Activated T-cell treated with anti-CD3 and anti-CD28 coated beads for 24 hours (primary cell): ENCODE data around the gene CRYBA4.
A peak's percentile ranks its signal among the peaks of the same experiment; 100 is the strongest.

Source experiments
- DNase-seq: peaks from one replicate; pipeline ENCODE4 v3.0.0-alpha.2; 2020; ENCODE audit warnings: low read depth

CRYBA4 gene

DNA sequence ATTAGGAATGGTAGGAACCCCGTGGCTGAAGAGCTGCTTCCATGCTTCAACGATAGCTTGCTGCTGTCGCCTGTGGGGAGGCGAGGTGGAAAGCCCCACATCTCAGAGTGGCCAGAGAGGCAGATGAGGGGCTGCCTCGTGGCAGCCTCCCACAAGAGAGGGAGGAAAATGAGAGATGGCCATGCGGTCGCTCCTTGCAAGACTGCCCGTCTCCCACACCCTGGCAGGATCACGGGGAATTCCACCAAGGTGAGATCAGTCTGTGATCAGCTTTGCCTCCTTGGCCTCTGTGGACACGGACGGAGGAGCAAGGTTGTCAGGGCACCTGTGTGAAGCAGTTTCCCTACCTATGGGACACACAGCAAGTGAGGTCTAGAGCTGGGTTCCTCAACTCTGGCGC, 3.0 kb downstream of the CRYBA4 start:
- no peak for DNase-seq

DNA sequence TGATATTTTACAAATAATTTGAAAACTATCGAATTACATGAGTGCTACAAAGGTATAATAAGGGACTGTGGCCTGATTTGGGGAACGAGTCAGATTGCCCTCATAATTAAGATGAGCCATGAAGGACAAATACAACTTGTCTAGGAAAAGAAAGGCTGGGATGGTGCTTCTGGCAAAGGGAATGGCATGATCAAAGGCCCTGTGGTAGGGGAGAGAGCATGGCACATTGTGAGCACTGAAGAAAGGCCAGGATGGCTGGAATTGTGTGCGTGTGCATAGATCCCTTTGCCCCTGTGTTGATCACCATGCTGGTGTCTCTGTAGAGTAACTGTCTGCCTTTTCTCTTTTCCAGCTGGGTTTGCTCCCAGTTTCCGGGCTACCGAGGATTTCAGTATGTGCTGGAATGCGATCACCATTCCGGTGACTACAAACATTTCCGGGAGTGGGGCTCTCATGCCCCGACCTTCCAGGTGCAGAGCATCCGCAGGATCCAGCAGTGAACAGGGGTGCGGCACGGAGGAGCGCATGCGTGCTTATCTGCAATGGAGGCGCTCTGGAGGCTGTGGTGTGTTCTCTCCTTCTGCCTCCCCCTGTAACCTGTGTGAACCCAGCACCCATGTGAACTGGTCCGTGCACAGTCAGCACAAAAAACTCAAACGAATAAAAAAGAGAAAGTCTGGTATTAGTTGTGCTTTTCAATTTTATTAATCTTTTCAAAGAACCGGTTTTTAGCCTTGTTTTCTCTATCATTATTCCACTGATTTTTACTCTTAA, 8.4 kb downstream of the CRYBA4 start:
- DNase-seq = no peak

DNA sequence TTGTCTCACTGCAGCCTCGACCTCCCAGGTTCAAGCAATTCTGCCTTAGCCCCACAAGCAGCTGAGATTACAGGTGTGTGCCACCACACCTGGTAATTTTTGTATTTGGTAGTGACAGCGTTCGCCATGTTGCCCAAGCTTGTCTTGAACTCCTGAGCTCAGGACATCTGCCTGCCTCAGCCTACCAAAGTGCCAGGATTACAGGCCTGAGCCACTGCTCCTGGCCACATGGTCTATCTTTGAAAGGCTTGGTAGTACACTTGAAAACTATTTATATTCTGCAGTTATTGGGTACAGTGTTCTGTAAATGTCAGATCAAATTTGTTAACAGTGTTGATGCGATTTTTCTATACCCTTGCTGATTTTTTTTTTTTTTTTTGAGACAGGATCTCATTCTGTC, 9.5 kb downstream of the CRYBA4 start:
- DNase-seq = no peak

GRCh38 chr22:26632422-26633155, 10.8 kb downstream of the CRYBA4 start:
- DNase-seq = no peak

DNA sequence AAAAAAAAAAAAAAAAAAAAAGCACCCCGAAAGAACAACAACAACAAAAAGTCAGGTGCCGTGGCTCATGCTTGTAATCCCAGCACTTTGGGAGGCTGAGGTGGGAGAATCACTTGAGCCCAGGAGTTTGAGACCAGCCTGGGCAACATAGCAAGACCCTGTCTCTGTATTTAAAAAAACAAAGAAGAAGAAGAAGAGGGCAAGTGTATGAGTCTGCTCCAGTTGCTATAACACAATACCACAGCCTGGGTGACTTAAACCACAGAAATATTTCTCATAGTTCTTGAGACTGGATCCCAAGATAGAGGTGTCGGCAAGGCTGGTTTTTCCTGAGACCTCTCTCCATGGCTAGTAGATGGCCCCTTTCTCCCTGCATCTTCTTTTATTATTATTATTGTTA, 12.4 kb downstream of the CRYBA4 start:
- DNase-seq = no peak

GRCh38 chr22:26635117-26635516, 13.4 kb downstream of the CRYBA4 start:
- DNase-seq = no peak

DNA sequence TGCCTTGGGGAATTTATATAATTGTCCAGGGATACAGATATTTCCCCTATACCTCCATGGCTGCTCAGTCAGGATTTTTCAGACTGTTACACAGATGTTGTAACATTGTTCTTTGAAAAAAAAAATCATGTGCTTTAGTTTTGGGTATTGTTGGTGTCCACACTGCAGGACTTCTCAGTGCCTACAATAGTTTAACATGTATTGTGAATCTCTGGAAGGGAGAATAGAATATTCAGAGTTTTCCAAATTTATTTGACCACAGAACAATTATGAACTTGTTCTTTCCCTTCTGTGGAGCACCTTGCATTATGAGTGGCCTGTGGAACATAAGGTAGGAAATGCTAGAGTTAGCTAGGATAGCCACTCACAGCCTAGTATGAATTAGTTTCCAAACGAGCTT, 14.5 kb downstream of the CRYBA4 start:
- DNase-seq = no peak

GRCh38 chr22:26642465-26643417, 21.0 kb downstream of the CRYBA4 start:
- peak; percentile 78 for DNase-seq

DNA sequence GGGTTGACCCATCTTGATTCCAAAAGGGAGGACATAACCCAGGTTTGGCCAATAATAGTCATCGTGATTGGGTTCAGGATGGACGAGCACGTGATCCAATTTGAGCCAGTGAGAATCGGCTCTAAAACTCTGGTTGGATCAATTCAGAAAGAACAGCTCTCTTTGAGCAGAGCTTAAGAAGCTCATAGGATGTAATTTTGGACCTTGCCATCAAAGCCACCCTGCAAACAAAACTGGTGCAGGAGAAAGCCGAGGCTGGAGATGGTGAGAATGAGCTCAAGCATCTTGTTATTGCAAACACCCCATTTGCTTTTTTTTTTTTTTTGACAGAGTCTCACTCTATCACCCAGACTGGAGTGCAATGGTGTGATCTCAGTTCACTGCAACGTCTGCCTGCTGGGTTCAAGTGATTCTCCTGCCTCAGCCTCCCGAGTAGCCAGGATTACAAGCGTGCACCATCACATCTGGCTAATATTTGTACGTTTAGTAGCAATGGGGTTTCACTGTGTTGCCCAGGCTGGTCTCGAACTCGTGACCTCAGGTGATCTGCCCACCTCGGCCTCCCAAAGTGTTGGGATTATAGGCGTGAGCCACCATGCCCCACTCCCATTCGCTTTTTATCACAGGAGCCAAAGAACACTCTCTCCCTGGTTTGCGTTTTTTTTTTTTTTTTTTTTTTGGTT, 21.8 kb downstream of the CRYBA4 start:
- DNase-seq = no peak

- no peak for DNase-seq
Observed at GRCh38 chr22:26646158-26646557, 24.4 kb downstream of the CRYBA4 start.

DNA sequence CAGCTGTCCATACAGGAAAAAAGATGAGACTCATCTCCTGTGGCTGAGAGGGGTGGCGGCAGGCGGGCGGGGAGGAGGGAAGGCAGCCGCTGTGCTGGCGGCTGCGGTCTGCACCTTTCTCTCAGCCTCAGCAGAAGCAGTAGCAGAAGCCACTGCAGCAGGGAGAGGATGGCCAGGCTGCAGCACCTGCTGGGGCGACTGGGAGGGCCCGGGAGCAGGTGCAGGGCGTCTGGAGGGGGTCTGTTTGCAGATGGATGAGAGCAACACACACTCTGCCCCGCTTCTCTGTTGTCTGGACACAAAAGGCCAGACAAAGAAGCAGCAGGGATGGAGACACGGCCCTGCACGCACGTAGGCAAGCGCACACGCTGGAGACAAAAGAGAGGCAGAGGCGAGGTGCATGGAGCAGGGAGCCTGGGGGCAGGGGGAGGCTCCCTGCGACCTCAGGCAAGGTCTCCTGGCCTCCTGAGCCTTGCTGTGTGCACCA, 26.3 kb downstream of the CRYBA4 start:
- no peak for DNase-seq

DNA sequence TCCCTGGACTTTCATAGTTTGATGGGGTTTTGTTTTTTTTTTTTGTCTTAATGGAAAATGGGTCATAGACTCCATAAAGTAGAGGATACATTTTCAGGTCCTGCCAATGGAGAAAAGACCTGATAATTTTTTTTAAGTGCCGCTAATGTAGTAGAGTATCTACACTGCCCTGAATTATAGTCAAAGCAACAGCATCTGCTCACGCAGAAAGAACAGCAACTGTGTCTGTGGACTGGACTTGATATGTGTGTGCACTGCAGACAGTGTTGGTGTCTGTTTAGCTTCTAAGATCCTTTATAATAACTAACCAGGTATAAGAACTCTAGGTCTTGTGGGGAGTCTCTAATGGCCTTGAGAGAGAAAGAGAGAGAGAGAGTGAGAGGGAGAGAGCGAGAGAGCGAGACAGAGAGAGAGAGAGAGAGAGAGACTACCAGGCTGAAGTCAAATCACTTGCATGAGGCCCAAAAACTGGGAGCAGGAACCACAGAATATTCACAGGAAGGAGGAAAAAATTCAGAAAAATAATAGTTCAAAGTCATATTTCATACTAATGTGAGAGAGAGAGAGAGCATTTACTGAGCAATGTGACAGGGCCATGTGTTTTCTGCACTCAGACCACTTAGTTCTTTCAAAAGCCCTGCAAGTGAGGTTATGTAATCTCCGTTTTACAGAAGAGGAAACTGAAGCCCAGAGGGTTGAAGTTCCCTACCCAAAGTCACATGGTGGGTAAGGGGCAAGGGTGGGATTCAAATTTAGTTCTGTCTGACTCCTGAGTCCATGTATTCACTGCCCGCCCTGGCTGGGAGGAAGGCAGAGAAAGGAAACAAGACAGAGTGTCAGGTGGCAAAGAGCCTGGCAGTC, 27.0 kb downstream of the CRYBA4 start:
- DNase-seq = no peak

GRCh38 chr22:26650722-26651421, 29.1 kb downstream of the CRYBA4 start:
- no peak for DNase-seq

DNA sequence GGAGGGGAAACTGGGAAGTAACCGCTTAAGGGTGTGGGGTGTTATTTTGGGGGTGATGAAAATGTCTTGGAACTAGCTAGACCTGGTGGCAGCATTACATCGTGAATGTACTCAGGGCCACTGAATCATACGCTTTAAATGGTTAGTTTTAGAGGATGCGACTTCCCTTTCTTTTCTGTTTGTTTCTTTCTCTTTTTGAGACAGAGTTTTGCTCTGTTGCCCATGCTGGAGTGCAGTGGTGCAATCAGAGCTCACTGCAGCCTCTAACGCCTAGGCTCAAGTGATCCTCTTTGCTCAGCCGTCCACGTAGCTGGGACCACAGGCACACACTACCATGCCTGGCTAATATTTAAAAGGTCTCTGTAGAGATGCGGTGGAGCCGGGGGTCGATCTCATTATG, 30.1 kb downstream of the CRYBA4 start:
- no peak for DNase-seq

GRCh38 chr22:26656891-26657851, 35.4 kb downstream of the CRYBA4 start, which contains the start of gene MIAT:
Gene MIAT, plus strand, starts transcription at chr22:26657588.
- DNase-seq = peak; percentile 55

DNA sequence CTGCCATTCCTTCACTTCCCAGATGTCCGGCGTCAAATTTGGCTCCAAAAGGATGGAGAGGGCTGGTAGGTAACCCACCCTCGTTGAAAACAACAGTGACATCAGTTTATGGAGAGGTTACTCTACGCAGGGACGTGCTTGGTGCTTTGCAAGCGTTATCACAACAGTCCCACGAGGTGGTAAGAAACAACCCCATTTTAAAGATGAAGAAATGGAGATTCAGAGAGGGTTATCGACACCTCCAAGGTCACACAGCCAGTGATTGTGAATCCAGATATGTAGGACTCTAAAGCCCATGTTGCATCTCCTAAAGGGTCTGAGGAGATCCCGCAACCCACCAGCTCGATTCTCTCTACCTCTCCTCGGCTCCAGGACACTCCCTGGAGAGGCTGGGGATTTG, 36.4 kb downstream of the CRYBA4 start:
- no peak for DNase-seq

- peak; percentile 80 for DNase-seq
Observed at GRCh38 chr22:26658671-26659478, 37.1 kb downstream of the CRYBA4 start.

DNA sequence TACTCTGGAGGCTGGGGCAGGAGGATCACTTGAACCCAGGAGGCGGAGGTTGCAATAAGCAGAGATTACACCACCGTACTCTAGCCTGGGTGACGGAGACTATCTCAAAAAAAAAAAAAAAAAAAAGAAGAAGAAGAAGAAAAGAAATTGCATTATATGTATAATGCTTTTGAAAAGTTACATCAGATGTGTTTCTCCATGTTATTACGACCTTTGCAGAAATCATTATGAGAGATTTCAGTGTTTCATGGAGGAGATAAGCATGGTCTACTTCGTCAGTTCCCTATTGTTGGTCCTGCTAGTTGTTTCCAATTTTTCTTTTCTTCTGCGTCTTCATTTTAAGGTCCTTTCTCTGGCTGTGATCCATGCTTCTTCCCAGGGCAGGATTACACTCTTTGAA, 38.6 kb downstream of the CRYBA4 start:
- DNase-seq = no peak
